ENCODE results near the gene NRL. TPM values are rescaled to one million over a fixed set of nuclear protein-coding genes. Genes with fewer than 3 reads are reported as not detected.

The NRL gene
- total and polyA plus RNA-seq, 8 donors, result 0.37 to 2.4 (median 1.4) TPM

GRCh38 chr14:24151404-24152080 is 36.8 kb upstream of the NRL start:
- Histone ChIP-seq H3K27me3 (no peaks in the 10 kb centered on the region), H3K9me3 (no peaks in the 10 kb centered on the region), H3K4me3 (no peak overlapping the region), H3K27ac (no peak overlapping the region), H3K36me3 (peaks cover 3 to 59% (median 37%) of the 10 kb centered on the region in 3 donors), H3K4me1 (peaks cover 0 to 7% (median 6%) of the 10 kb centered on the region in 3 donors)
- DNase-seq, result peak in 2 of 6 donors; percentile 50 to 67
- intact Hi-C loops (cut with DNase I), result no loop called here
- no peak for FAIRE-seq
- ATAC-seq, result no peak
- 94% methylated on average over 16 of the region's 16 CpGs for WGBS, 2 donors
- no peak for TF ChIP-seq CTCF (IDR thresholded peaks at IDR 0.05)

- TF ChIP-seq CTCF (IDR thresholded peaks at IDR 0.05), result no peak
- Histone ChIP-seq H3K4me3 (no peak overlapping the region), H3K36me3 (peaks cover 3 to 54% (median 35%) of the 10 kb centered on the region in 3 donors), H3K4me1 (peaks cover 0 to 7% (median 6%) of the 10 kb centered on the region in 3 donors), H3K9me3 (no peaks in the 10 kb centered on the region), H3K27ac (no peak overlapping the region), H3K27me3 (no peaks in the 10 kb centered on the region)
- WGBS, 2 donors, result 85 to 86% methylated on average over 8 to 9 of the region's 9 CpGs
- FAIRE-seq (no peak), ATAC-seq (no peak), DNase-seq (peak in 2 of 6 donors; percentile 40)
- intact Hi-C loops (cut with DNase I), result no loop called here
Measured at GRCh38 chr14:24150993-24151392, 36.2 kb upstream of the NRL start.

- H3K27me3 ChIP-seq, result no peaks in the 10 kb centered on the region
- DNase-seq, result peak in 1 of 6 donors; percentile 60
- H3K36me3 ChIP-seq, result peaks cover 3 to 50% (median 34%) of the 10 kb centered on the region in 3 donors
- no peak for FAIRE-seq
- no peak overlapping the region for H3K4me3 ChIP-seq
- H3K9me3 ChIP-seq, result no peaks in the 10 kb centered on the region
- 87 to 91% methylated on average over 9 of the region's 9 CpGs for WGBS, 2 donors
- intact Hi-C loops (cut with DNase I), result no loop called here
- H3K4me1 ChIP-seq, result peaks cover 4 to 11% (median 10%) of the 10 kb centered on the region in 3 donors
- ATAC-seq, result no peak
- H3K27ac ChIP-seq, result no peak overlapping the region
- TF ChIP-seq CTCF (IDR thresholded peaks at IDR 0.05), result no peak
Measured at GRCh38 chr14:24150567-24150966, 35.8 kb upstream of the NRL start.

GRCh38 chr14:24150061-24150460 is 35.3 kb upstream of the NRL start:
- no peak for TF ChIP-seq CTCF (IDR thresholded peaks at IDR 0.05)
- Histone ChIP-seq H3K27me3 (no peaks in the 10 kb centered on the region), H3K27ac (no peak overlapping the region), H3K9me3 (no peaks in the 10 kb centered on the region), H3K36me3 (peaks cover 0 to 45% (median 29%) of the 10 kb centered on the region in 3 donors), H3K4me3 (no peak overlapping the region), H3K4me1 (peaks cover 8 to 16% (median 14%) of the 10 kb centered on the region in 3 donors)
- no peak for ATAC-seq
- intact Hi-C loops (cut with DNase I), result no loop called here
- peak in 1 of 6 donors; percentile 59 for DNase-seq
- no peak for FAIRE-seq
- WGBS, 2 donors, result 83 to 87% methylated on average over 9 of the region's 9 CpGs

Data from pancreas (tissue), 10 donors.